CD1c-positive myeloid dendritic cell (primary cell): ENCODE data around the gene MROH7.
"Not testable (repeated sequence)": the region's sequence is repeated elsewhere in the genome, so short reads cannot be mapped to it uniquely, and the experiment has no call there.

Source experiments
- DNase-seq: peaks from one replicate; pipeline ENCODE4 v3.0.0-alpha.2; 2016; ENCODE audit errors: extremely low spot score

Gene MROH7

GRCh38 chr1:54610048-54610447, 31.5 kb upstream of the MROH7 start:
- DNase-seq: no peak

- no peak for DNase-seq
Measured at GRCh38 chr1:54610601-54611580, 30.7 kb upstream of the MROH7 start.

- no peak for DNase-seq
Measured at GRCh38 chr1:54611621-54612020, 30.0 kb upstream of the MROH7 start.

GRCh38 chr1:54614024-54614423, 27.6 kb upstream of the MROH7 start:
- DNase-seq: no peak

- DNase-seq: no peak
Measured at GRCh38 chr1:54614563-54614962, 27.0 kb upstream of the MROH7 start.

- no peak for DNase-seq
Measured at GRCh38 chr1:54615531-54616279, 25.9 kb upstream of the MROH7 start.

- no peak for DNase-seq
Measured at GRCh38 chr1:54619749-54620148, 21.8 kb upstream of the MROH7 start.

GRCh38 chr1:54623216-54624007, 18.2 kb upstream of the MROH7 start, which contains the start of gene FAM151A:
Gene FAM151A, minus strand, starts transcription at chr1:54623525. Its CDS starts 130 bp downstream, at chr1:54623395.
- no peak for DNase-seq

- DNase-seq: no peak
Measured at GRCh38 chr1:54624466-54625464, 16.8 kb upstream of the MROH7 start.

GRCh38 chr1:54627196-54627595, 14.4 kb upstream of the MROH7 start:
- DNase-seq: no peak

- DNase-seq: not testable (repeated sequence)
Measured at GRCh38 chr1:54635804-54636203, 5.8 kb upstream of the MROH7 start.

- not testable (repeated sequence) for DNase-seq
Measured at GRCh38 chr1:54636461-54637446, 4.8 kb upstream of the MROH7 start.

- no peak for DNase-seq
Measured at GRCh38 chr1:54640361-54640760, 1.2 kb upstream of the MROH7 start.

GRCh38 chr1:54643736-54644135, 2.1 kb downstream of the MROH7 start:
- no peak for DNase-seq

GRCh38 chr1:54645806-54646676, 4.5 kb downstream of the MROH7 start:
- DNase-seq: no peak

- DNase-seq: no peak
Measured at GRCh38 chr1:54649130-54649898, 7.7 kb downstream of the MROH7 start.

- no peak for DNase-seq
Measured at GRCh38 chr1:54649921-54650320, 8.3 kb downstream of the MROH7 start.

- no peak for DNase-seq
Measured at GRCh38 chr1:54650417-54650816, 8.8 kb downstream of the MROH7 start.
